ENCODE results near the gene SEPSECS.

GRCh38 chr4:25109511-25109910, 50.7 kb downstream of the SEPSECS start:
- no peak for TF ChIP-seq CTCF (conservative IDR thresholded peaks at IDR 0.05; ENCODE audit: low read depth, low read length)
- TF ChIP-seq EZH2 (IDR thresholded peaks at IDR 0.05; ENCODE audit: low read length, unreplicated experiment) = no peak
